ENCODE measurements around the gene CATSPERB.

CATSPERB gene

GRCh38 chr14:91716999-91717398, 14.9 kb downstream of the CATSPERB start:
- Histone ChIP-seq H2AFZ (peak overlapping the region; percentile 26), H3K4me2 (ENCODE audit: low read length) (no peak overlapping the region), H3K9ac (no peak overlapping the region), H3K4me3 (ENCODE audit: low read depth, low read length) (no peak overlapping the region), H3K9me3 (ENCODE audit: control insufficient read depth, low read length) (no peaks in the 10 kb centered on the region), H3K27ac (no peak overlapping the region), H3K36me3 (ENCODE audit: control insufficient read depth, insufficient read depth, low read length) (no peaks in the 10 kb centered on the region), H3K79me2 (no peaks in the 10 kb centered on the region), H3K27me3 (ENCODE audit: control insufficient read depth, insufficient read depth, low read length) (no peaks in the 10 kb centered on the region), H3K4me1 (peaks cover 3% of the 10 kb centered on the region)
- no peak for TF ChIP-seq CTCF (IDR thresholded peaks at IDR 0.05)

DNA sequence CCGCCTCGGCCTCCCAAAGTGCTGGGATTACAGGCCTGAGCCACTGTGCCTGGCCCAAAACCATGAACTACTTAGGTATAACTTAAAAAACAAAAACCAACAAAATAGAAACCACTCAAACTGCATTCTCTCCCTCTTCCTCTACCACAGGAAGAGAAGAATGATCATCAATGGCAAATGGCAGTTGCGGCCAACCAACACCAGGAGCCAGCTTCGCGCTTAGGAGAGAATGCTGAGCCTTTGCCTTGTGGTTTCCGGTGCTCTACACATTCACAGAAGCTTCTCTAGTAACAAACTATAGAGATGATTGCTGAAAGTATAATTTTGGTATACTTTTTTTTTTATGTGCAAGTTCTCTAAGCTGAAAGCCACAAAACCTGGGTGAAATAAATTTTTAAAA, 17.1 kb downstream of the CATSPERB start:
- Histone ChIP-seq H3K27me3 (ENCODE audit: control insufficient read depth, insufficient read depth, low read length) (no peaks in the 10 kb centered on the region), H3K4me1 (peaks cover 3% of the 10 kb centered on the region), H2AFZ (no peak overlapping the region), H3K27ac (no peak overlapping the region), H3K79me2 (no peaks in the 10 kb centered on the region), H3K9me3 (ENCODE audit: control insufficient read depth, low read length) (no peaks in the 10 kb centered on the region), H3K9ac (no peak overlapping the region), H3K36me3 (ENCODE audit: control insufficient read depth, insufficient read depth, low read length) (no peaks in the 10 kb centered on the region), H3K4me3 (ENCODE audit: low read depth, low read length) (no peak overlapping the region), H3K4me2 (ENCODE audit: low read length) (no peak overlapping the region)
- TF ChIP-seq CTCF (IDR thresholded peaks at IDR 0.05), result peak; percentile 41

- Histone ChIP-seq H3K27me3 (ENCODE audit: control insufficient read depth, insufficient read depth, low read length) (no peaks in the 10 kb centered on the region), H3K36me3 (ENCODE audit: control insufficient read depth, insufficient read depth, low read length) (no peaks in the 10 kb centered on the region), H2AFZ (no peak overlapping the region), H3K9ac (no peak overlapping the region), H3K4me3 (ENCODE audit: low read depth, low read length) (no peak overlapping the region), H3K27ac (no peak overlapping the region), H3K9me3 (ENCODE audit: control insufficient read depth, low read length) (no peaks in the 10 kb centered on the region), H3K79me2 (no peaks in the 10 kb centered on the region), H3K4me1 (peaks cover 9% of the 10 kb centered on the region), H3K4me2 (ENCODE audit: low read length) (no peak overlapping the region)
- no peak for TF ChIP-seq CTCF (IDR thresholded peaks at IDR 0.05)
These were observed 23.1 kb downstream of the CATSPERB start for GRCh38 chr14:91708795-91709194.

DNA sequence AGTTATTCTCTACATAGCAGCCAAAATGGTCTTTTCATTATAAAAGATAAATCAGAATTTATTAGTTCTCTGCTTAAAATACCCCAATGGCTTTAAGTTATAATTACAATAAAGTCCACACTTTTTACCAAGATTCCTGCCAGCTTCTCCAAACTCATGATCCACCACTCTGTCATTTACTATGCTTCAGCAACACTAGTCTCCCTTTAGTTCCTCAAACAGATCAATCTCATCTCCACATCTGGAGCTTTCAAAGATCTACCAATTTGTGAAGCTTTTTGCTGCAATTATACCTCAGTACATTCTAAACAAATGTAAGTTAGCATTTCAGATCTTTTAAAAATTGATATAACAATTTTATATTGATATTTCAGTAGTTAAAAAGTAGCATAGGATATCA, 24.9 kb downstream of the CATSPERB start:
- no peaks in the 10 kb centered on the region for H3K36me3 ChIP-seq (ENCODE audit: control insufficient read depth, insufficient read depth, low read length)
- no peak overlapping the region for H3K27ac ChIP-seq
- TF ChIP-seq CTCF (IDR thresholded peaks at IDR 0.05), result no peak
- H3K79me2 ChIP-seq, result no peaks in the 10 kb centered on the region
- no peak overlapping the region for H3K4me3 ChIP-seq (ENCODE audit: low read depth, low read length)
- no peak overlapping the region for H2AFZ ChIP-seq
- H3K9ac ChIP-seq, result no peak overlapping the region
- no peaks in the 10 kb centered on the region for H3K27me3 ChIP-seq (ENCODE audit: control insufficient read depth, insufficient read depth, low read length)
- H3K9me3 ChIP-seq (ENCODE audit: control insufficient read depth, low read length), result no peaks in the 10 kb centered on the region
- H3K4me1 ChIP-seq, result peaks cover 9% of the 10 kb centered on the region
- H3K4me2 ChIP-seq (ENCODE audit: low read length), result no peak overlapping the region

GRCh38 chr14:91694643-91695042, 37.2 kb downstream of the CATSPERB start:
- no peak overlapping the region for H2AFZ ChIP-seq
- H3K36me3 ChIP-seq (ENCODE audit: control insufficient read depth, insufficient read depth, low read length), result no peaks in the 10 kb centered on the region
- no peak overlapping the region for H3K9ac ChIP-seq
- no peak overlapping the region for H3K27ac ChIP-seq
- H3K4me2 ChIP-seq (ENCODE audit: low read length), result no peak overlapping the region
- H3K4me1 ChIP-seq, result no peaks in the 10 kb centered on the region
- no peaks in the 10 kb centered on the region for H3K9me3 ChIP-seq (ENCODE audit: control insufficient read depth, low read length)
- no peak for TF ChIP-seq CTCF (IDR thresholded peaks at IDR 0.05)
- H3K27me3 ChIP-seq (ENCODE audit: control insufficient read depth, insufficient read depth, low read length), result no peaks in the 10 kb centered on the region
- no peak overlapping the region for H3K4me3 ChIP-seq (ENCODE audit: low read depth, low read length)
- no peaks in the 10 kb centered on the region for H3K79me2 ChIP-seq

All from parathyroid adenoma (tissue), 2 donors.